ENCODE data around the gene CLRN2.
"Not testable (repeated sequence)": the region's sequence is repeated elsewhere in the genome, so short reads cannot be mapped to it uniquely, and the experiment has no call there.

CLRN2 gene

GRCh38 chr4:17545374-17546140 is 30.6 kb downstream of the CLRN2 start:
- DNase-seq (ENCODE audit: low read depth) = no peak

GRCh38 chr4:17546222-17546621 is 31.3 kb downstream of the CLRN2 start:
- no peak for DNase-seq (ENCODE audit: low read depth)

GRCh38 chr4:17546678-17547077 is 31.7 kb downstream of the CLRN2 start:
- DNase-seq (ENCODE audit: low read depth) = no peak

GRCh38 chr4:17550549-17550948 is 35.6 kb downstream of the CLRN2 start:
- no peak for DNase-seq (ENCODE audit: low read depth)

- no peak for DNase-seq (ENCODE audit: low read depth)
Observed at GRCh38 chr4:17552427-17552826, 37.5 kb downstream of the CLRN2 start.

GRCh38 chr4:17554568-17554967 is 39.6 kb downstream of the CLRN2 start:
- DNase-seq (ENCODE audit: low read depth) = no peak

- DNase-seq (ENCODE audit: low read depth) = no peak
Observed at GRCh38 chr4:17556498-17556897, 41.5 kb downstream of the CLRN2 start.

- DNase-seq (ENCODE audit: low read depth) = no peak
Observed at GRCh38 chr4:17557880-17558279, 42.9 kb downstream of the CLRN2 start.

- no peak for DNase-seq (ENCODE audit: low read depth)
Observed at GRCh38 chr4:17558941-17559708, 44.2 kb downstream of the CLRN2 start.

GRCh38 chr4:17559709-17560048 is 44.7 kb downstream of the CLRN2 start:
- no peak for DNase-seq (ENCODE audit: low read depth)

GRCh38 chr4:17560065-17560673 is 45.2 kb downstream of the CLRN2 start:
- DNase-seq (ENCODE audit: low read depth) = no peak

GRCh38 chr4:17561195-17561909 is 46.4 kb downstream of the CLRN2 start:
- no peak for DNase-seq (ENCODE audit: low read depth)

GRCh38 chr4:17562157-17562556 is 47.2 kb downstream of the CLRN2 start:
- DNase-seq (ENCODE audit: low read depth) = no peak

- DNase-seq (ENCODE audit: low read depth) = no peak
Observed at GRCh38 chr4:17565846-17566245, 50.9 kb downstream of the CLRN2 start.

GRCh38 chr4:17567271-17567670 is 52.3 kb downstream of the CLRN2 start:
- no peak for DNase-seq (ENCODE audit: low read depth)

GRCh38 chr4:17574206-17574605 is 59.2 kb downstream of the CLRN2 start:
- DNase-seq (ENCODE audit: low read depth) = no peak

- DNase-seq (ENCODE audit: low read depth) = not testable (repeated sequence)
Observed at GRCh38 chr4:17575177-17575576, 60.2 kb downstream of the CLRN2 start.
